GM18526 (cell line): Measurements from ENCODE around the gene LRRC2.

Source experiments
- POLR2A ChIP-seq: IDR thresholded peaks from 3 replicates; pipeline ENCODE4 v1.6.1; 2011; ENCODE audit not compliant: insufficient read length; ENCODE audit errors: extremely low read depth

LRRC2 gene

DNA sequence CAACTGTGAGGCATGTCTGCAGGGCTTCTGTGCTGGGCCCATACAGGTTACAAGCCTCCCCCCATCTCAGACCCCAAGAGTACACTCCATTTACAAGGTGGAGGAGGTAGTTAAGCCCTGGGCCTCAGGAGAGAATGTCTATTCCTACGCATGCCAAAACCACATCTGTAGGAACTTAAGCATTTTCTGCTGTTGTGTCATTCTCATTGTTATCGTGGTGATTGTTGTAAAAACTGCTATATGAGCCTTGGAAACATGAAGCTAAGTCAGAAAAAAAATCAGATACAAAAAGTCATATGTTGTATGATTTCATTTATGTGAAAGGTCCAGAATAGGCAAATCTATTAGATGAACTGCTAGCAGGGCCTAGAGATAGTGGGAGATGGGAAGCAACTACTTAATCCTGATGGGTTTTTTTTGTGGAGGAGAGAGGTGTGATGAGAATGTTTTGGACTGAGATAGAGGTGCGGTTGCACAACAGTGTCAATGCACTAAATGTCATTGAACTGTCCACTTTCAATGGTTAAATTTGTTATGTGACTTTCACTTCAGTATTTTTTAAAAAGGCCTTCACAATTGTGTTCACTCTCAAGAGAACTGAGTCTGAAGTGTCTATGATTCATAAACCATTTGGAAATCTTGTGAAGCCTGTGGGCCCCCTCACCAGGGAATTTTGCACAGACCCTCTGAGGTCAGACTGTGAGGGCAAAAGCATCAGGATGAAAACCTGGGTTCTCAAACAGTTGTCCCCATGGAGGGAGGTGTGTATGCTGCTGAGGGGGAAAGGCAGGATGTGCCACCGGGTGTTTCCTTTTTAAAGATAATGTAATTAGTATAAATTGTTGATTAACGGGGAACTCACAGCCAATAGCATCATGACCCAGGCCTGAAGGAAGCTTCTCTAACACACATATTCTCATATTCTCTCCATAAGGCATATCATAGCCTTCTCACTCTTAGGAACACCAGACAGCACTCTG is 65.2 kb downstream of the LRRC2 start:
- TF ChIP-seq POLR2A: no peak

DNA sequence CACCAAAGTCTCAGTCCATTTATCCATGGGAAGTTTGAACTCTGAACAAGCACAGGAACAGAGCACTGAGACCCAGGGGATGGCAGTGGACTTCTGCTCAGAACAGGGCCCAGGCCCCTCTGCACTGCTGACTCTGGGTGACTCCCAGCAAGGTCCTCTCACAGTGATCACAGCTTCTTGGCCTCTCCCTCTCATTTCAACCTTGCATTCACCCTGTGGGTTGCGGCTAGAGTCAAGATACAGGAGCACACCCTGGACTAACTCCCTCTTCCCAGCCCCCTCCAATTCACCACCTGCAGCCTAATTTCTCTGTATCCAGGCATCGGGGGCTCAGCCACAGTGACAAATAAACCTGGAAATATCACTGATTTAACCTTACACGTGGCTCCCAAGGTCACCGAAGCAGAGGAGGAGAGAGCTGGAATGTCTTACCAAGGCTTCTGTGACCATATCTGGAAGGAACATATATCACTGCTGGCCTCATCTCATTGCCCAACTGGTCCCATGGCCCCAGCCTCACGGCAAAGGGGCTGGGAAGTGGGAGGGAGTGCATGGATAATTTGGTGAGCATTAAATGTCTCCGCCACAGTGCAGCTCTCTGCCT is 67.1 kb downstream of the LRRC2 start:
- TF ChIP-seq POLR2A: no peak

DNA sequence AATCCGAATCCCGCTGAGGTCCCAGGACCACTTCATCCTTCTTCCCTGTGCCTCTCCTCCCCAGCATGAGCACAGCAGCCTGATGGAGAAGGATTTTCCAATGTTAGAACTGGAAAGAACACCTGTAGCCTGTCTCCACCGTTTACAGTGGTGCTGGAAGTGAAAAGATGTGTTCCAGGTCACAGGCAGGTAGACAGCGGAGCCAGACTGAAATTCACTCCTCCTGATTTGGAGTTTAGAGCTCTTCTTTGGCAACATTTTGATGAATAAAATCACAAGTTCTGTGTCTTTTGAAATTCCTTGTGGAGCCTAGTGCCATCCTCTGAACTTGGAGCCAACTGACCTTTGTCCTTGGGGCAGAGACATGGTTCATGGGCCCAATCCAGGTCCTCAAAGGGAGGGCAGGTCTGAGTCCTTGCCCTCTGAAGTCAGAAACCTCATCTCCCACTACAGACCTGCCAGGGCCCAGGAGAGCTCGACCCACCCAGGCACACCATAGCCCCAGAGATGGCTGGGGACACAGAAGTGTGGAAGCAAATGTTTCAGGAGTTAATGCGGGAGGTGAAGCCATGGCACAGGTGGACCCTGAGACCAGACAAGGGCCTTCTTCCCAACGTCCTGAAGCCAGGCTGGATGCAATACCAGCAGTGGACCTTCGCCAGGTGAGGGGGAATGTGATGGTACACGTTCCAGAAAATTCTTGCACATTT is 68.4 kb downstream of the LRRC2 start, which contains the start of gene RTP3:
Gene RTP3, plus strand, starts transcription at position 421 of the 710 bp plus-strand sequence. Its CDS starts 87 bp downstream, at position 508.
- TF ChIP-seq POLR2A: no peak

DNA sequence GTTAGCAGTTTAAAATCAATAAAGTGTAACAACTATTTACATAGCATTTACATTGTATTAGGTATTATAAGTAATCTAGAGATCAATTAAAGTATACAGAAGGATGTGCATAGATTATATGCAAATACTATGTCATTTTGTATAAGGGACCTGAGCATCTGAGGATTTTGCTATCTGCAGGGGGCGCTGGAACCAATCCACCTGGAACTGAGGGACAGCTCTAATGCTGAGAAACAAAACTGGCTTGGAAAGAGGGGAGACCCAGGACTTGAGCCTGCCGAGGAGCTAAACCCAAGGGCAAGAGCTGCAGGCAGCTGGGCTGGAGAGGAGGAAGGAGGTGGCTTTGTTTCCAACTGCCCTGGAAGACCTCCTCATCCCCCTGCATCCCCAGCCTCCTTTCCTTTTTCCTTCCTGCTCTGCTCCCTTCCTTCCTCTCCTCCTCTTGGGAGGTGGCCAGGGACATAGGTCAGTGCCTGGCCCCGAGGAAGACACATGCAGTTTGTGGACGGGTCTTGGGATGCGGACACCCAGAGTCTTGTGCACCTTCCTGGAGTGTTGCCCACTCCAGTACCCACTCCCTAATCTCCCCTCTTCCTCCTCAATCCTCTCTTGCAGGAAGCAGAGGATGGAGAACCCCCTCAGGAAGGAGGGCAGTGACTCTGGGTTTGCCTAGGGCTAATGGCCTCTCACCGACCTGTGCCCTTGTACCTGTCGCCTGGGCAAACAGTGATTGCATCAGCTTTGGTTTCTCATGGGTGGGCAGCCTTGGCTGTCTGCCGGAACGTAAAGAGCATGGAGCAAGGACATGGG is 69.2 kb downstream of the LRRC2 start:
- no peak for TF ChIP-seq POLR2A

GRCh38 chr3:46495901-46496456 is 70.1 kb downstream of the LRRC2 start:
- no peak for TF ChIP-seq POLR2A

DNA sequence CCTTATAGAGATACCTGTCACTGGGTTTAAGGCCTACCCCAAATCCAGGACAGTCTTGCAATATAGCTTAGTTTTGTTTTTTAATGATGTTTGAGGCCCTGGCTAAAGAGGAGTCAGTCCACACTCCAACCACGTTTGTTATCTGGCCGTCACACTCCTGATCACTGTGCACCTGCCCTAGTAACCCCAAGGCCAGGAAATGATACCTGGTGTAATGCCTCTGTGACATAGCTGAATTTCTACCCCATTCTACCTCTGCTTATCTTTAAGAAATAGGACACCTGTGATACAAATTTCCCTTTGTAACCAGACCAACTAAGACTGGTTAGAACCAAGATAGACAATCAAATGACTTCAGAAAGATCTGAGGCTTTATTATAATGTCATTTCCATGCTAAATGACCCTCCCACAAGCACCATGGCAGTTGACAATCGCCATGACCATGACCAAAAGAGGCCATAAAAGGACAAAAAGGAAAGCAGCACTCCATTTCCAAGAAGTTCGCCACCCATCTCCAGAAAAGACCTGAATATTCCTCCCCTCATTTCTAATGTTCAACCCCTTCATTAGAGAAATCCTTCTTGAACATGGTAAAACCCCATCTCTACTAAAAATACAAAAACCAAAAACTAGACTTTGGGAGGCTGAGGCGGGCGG is 73.1 kb downstream of the LRRC2 start:
- no peak for TF ChIP-seq POLR2A

DNA sequence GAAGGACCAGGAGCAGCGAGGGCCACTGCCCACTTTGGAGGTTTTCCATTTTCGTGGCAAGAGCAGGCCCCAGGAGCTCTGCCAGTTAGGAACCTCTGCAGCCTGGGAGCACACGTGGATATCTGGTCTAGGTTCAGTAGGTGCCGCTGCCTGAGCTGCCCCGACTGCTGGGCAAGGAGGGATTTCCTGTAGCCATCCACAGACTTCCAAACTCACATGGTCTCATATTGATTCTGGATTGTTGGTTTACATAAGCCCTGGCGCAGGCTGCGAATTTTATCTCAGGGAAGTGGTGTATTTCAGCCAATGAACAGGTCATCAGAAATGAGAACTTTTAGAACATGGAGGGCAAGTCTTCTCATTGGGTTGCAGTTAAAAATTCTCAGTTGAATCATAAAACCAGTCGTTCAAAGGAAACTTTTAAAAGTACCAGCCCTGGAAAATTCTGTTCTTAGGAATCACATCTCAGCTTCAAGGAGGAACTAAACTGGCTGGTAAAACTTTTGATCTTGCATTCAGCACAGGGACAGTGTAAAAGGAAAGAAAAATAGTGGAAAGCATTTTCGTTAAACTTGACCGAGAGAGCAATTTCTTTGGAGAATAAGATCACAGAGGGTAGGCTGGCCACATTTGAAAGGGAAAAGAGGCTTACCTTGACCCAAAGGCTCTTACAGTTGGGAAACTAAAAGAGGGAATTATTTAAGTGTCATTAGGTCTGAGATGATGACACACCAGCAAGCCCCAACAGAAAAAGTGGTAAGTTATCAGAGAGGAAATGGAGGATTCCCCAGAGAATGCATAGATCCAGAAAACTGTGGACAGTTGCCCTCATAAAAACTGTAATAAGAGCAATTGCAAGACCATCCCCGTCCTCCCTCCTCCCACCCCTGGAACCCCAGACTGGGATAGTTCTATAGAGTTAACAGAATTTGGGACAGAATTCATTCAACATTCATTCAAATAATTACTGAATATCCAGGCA is 74.7 kb downstream of the LRRC2 start:
- TF ChIP-seq POLR2A: no peak

DNA sequence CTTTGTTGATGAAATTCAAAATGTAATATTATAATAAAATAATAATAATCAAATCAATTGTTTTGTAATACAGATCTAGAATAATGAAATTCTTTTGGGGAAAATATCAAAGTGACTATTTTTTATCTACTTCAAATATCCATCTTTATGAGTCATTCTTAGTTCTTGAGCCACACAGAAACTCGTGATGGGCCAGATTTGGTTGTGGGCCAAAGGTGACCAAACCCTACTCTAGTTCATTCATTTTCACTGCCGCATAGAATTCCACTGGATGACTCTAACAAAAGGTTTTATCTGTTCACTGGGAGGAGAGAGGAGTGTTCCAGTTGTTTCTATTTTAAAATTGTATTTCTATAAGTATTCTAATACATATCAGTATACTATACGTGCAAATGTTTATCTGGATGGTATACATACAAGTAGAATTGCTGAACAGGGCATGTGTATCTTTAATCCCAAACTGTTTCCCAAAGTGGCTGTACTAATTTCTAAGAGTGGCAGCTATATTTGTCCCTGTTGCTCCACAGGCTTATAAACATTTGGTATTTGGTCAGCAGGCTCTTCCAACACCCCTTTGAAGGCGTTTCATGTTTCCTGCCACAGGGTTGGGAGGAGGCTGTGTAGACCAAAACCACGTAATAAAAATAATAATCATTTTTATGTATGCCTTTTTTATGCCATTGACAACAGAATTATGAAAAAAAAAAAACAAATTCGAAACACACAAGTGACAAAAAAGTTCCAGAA is 75.6 kb downstream of the LRRC2 start:
- no peak for TF ChIP-seq POLR2A

DNA sequence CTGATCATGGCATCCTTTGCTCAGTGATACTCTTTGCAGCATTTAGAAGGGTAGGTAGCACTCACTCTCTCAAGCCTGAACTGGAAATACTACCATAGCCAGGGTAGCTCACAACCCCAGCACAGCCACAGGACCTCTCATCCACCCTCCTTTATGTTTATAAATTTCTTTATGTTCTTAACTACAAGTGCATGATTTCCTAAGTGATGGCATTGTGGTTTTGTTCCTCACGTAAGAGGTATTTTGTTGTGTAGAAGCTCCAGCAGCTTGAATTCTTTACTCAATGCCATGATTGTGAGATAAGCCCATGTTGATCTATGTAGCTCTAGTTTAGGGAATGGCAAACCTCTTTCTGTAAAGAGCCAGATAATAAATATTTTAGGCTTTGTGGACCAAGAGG is 76.2 kb downstream of the LRRC2 start:
- no peak for TF ChIP-seq POLR2A

DNA sequence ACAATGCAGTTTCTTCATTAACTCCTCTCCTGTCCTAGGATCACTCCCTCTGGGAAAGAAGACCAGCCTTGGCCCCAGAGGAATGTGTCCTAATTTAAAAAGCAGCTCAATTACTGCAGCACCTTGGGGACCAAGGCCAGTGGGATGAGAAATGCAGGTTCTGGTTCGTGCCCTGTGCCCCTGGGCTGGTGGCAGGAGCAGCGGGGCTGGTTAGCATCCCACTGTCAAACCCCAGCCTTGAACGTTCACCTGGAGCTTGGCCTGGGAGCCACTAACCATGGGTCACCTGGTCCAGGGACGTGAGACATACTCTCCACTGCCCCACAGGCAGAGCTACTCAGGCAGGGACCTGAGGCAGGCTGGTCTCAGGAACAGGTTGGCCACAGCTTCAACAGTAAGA is 76.7 kb downstream of the LRRC2 start:
- no peak for TF ChIP-seq POLR2A

DNA sequence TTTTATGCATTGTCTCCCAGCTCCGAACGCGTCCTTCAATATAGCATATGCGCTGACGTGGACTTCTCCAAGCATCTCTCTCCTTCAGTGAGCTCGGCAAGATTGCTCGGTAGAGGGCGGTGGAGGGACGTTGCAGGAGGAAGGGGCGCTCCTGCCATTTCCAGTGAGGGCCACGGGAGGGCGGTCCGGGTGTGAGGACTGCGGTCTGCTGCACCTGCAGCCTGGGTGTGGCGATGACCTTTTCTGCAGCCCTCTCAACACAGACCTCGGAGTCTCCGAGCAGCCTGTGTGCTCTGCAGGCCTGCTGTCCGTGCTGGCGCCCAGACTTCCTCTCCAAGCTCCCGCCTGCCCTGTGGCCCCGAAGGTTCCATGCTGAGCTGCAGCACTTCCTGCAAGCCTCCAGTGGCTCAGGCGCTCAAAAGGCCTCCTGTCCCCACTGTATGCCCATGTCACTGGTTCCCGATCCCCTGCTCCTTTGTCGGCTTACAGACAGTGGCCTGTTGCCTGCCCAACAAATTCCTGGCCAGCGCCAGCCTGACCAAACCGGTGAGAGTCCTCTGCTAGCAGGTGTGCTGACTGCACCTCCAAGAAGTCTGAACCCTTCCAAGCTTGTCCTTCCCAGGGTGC is 77.3 kb downstream of the LRRC2 start:
- no peak for TF ChIP-seq POLR2A

- TF ChIP-seq POLR2A: no peak
Measured at GRCh38 chr3:46485779-46486175, 80.3 kb downstream of the LRRC2 start.
